ENCODE measurements around the gene MPZL2. TPM values are rescaled to one million over a fixed set of nuclear protein-coding genes. Genes with fewer than 3 reads are reported as not detected.

The MPZL2 gene
- total and polyA plus RNA-seq, 12 donors: 0.48 to 14.9 (median 5.1) TPM

GRCh38 chr11:118233850-118234249 lies 30.2 kb downstream of the MPZL2 start:
- H3K36me3 ChIP-seq (replicated peaks in 1 of 2): no peaks in the 10 kb centered on the region
- no peak overlapping the region for H3K4me3 ChIP-seq
- no peak overlapping the region for H3K27ac ChIP-seq
- no peaks in the 10 kb centered on the region for H3K27me3 ChIP-seq
- H3K9me3 ChIP-seq (replicated peaks in 1 of 3): no peaks in the 10 kb centered on the region
- intact Hi-C loops (cut with DNase I): no loop called here
- TF ChIP-seq POLR2A (IDR thresholded peaks at IDR 0.05): no peak
- TF ChIP-seq, protein P1, sequence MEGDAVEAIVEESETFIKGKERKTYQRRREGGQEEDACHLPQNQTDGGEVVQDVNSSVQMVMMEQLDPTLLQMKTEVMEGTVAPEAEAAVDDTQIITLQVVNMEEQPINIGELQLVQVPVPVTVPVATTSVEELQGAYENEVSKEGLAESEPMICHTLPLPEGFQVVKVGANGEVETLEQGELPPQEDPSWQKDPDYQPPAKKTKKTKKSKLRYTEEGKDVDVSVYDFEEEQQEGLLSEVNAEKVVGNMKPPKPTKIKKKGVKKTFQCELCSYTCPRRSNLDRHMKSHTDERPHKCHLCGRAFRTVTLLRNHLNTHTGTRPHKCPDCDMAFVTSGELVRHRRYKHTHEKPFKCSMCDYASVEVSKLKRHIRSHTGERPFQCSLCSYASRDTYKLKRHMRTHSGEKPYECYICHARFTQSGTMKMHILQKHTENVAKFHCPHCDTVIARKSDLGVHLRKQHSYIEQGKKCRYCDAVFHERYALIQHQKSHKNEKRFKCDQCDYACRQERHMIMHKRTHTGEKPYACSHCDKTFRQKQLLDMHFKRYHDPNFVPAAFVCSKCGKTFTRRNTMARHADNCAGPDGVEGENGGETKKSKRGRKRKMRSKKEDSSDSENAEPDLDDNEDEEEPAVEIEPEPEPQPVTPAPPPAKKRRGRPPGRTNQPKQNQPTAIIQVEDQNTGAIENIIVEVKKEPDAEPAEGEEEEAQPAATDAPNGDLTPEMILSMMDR (IDR thresholded peaks at IDR 0.05): no peak
- no peaks in the 10 kb centered on the region for H3K4me1 ChIP-seq (replicated peaks in 1 of 2)
- DNase-seq: no peak
- WGBS, 4 donors: 65 to 85% (median 76%) methylated on average over 1 of the region's 1 CpG

DNA sequence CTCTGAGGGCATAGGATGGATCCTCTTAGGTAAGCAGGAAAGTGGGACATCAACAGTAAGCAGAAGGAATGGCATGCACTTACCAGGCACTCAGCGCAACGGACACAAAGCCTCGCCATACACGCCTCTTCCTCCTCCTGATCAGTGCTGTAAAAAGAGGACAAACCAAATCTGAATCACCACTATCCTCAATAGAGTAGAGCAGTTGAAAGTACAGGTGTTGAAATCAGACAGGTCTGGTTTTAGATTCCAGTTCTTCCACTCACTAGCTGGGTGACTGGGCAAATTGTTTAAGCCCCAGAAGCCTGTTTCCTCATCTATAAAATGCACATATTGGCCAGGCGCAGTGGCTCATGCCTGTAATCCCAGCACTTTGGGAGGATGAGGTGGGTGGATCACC lies 30.7 kb downstream of the MPZL2 start:
- intact Hi-C loops (cut with DNase I): no loop called here
- H3K4me3 ChIP-seq: no peak overlapping the region
- no peak for TF ChIP-seq POLR2A (IDR thresholded peaks at IDR 0.05)
- TF ChIP-seq, protein P1 (IDR thresholded peaks at IDR 0.05): no peak
- 75 to 91% (median 90%) methylated on average over 5 of the region's 5 CpGs for WGBS, 4 donors
- H3K4me1 ChIP-seq (replicated peaks in 1 of 2): no peaks in the 10 kb centered on the region
- H3K36me3 ChIP-seq (replicated peaks in 1 of 2): no peaks in the 10 kb centered on the region
- no peaks in the 10 kb centered on the region for H3K27me3 ChIP-seq
- H3K27ac ChIP-seq: no peak overlapping the region
- DNase-seq: no peak
- no peaks in the 10 kb centered on the region for H3K9me3 ChIP-seq (replicated peaks in 1 of 3)

- no peaks in the 10 kb centered on the region for H3K9me3 ChIP-seq (replicated peaks in 1 of 3)
- H3K27me3 ChIP-seq: no peaks in the 10 kb centered on the region
- intact Hi-C loops (cut with DNase I): no loop called here
- no peaks in the 10 kb centered on the region for H3K4me1 ChIP-seq (replicated peaks in 1 of 2)
- no peaks in the 10 kb centered on the region for H3K36me3 ChIP-seq (replicated peaks in 1 of 2)
- TF ChIP-seq POLR2A (IDR thresholded peaks at IDR 0.05): no peak
- TF ChIP-seq, protein P1 (IDR thresholded peaks at IDR 0.05): no peak
- WGBS, 4 donors: 70 to 73% (median 71%) methylated on average over 1 of the region's 1 CpG
- DNase-seq: no peak
- no peak overlapping the region for H3K4me3 ChIP-seq
- no peak overlapping the region for H3K27ac ChIP-seq
These were observed 31.4 kb downstream of the MPZL2 start for GRCh38 chr11:118232659-118233058.

GRCh38 chr11:118231461-118231860 lies 32.6 kb downstream of the MPZL2 start:
- Histone ChIP-seq H3K27ac (no peak overlapping the region), H3K4me1 (replicated peaks in 1 of 2) (peaks cover 3 to 4% of the 10 kb centered on the region in 2 donors), H3K4me3 (no peak overlapping the region), H3K36me3 (replicated peaks in 1 of 2) (no peaks in the 10 kb centered on the region), H3K9me3 (replicated peaks in 1 of 3) (no peaks in the 10 kb centered on the region), H3K27me3 (no peaks in the 10 kb centered on the region)
- intact Hi-C loops (cut with DNase I): no loop called here
- TF ChIP-seq POLR2A (IDR thresholded peaks at IDR 0.05): no peak
- TF ChIP-seq, protein P1 (IDR thresholded peaks at IDR 0.05): no peak
- DNase-seq: no peak

All from adrenal gland (tissue), 12 donors.